SU-DHL-6 (cell line): ENCODE measurements around the gene ITGAL.
A peak's percentile ranks its signal among the peaks of the same experiment; 100 is the strongest.

Experiments
- H2AFZ ChIP-seq: fragments of 200-600 bp; sonication (generic); 2 replicates; pipeline ENCODE4 v1.6.1; 2014; ENCODE audit warnings: low read depth, mild to moderate bottlenecking, moderate library complexity, mixed read lengths, antibody characterized with exemption, low read length; ENCODE audit not compliant: severe bottlenecking
- H3F3A ChIP-seq: fragments of 200-600 bp; shearing (Covaris generic); 2 replicates; pipeline ENCODE4 v1.6.0; 2016; ENCODE audit warnings: antibody characterized with exemption, mild to moderate bottlenecking; ENCODE audit not compliant: insufficient read depth
- H3K27ac ChIP-seq: fragments of 200-600 bp; sonication (generic); 2 replicates; pipeline ENCODE4 v1.5.1; 2016; ENCODE audit warnings: low read depth, mild to moderate bottlenecking, low read length, moderate library complexity, mixed read lengths
- H3K27me3 ChIP-seq: fragments of 200-600 bp; sonication (generic), shearing (Covaris generic); 2 replicates; pipeline ENCODE4 v1.6.0; 2014; ENCODE audit warnings: mild to moderate bottlenecking, low read length
- H3K36me3 ChIP-seq: fragments of 200-600 bp; sonication (generic); 2 replicates; pipeline ENCODE4 v1.6.1; 2014; ENCODE audit warnings: mild to moderate bottlenecking, low read length, mixed read lengths
- H3K4me2 ChIP-seq: fragments of 300-600, 200-600 bp; shearing (Covaris generic), sonication (generic); 2 replicates; pipeline ENCODE4 v1.6.0; 2014; ENCODE audit warnings: low read length, low read depth, mild to moderate bottlenecking; ENCODE audit not compliant: poor library complexity, severe bottlenecking
- H3K4me3 ChIP-seq: fragments of 200-600 bp; sonication (generic); 2 replicates; pipeline ENCODE4 v1.5.1; 2014; ENCODE audit warnings: antibody characterized with exemption, low read length, mild to moderate bottlenecking, mixed read lengths; ENCODE audit not compliant: insufficient read depth, poor library complexity, severe bottlenecking
- H3K79me2 ChIP-seq: fragments of 200-600 bp; sonication (generic); 2 replicates; pipeline ENCODE4 v1.6.1; 2014; ENCODE audit warnings: mild to moderate bottlenecking, low read length, moderate library complexity; ENCODE audit not compliant: insufficient read depth
- H3K9ac ChIP-seq: fragments of 200-600 bp; sonication (generic); 2 replicates; pipeline ENCODE4 v1.7.0; 2014; ENCODE audit warnings: mild to moderate bottlenecking, low read length
- H3K9me2 ChIP-seq: fragments of 200-600 bp; sonication (generic); replicated peaks from 2 replicates; pipeline ENCODE4 v1.6.1; 2014; ENCODE audit warnings: low read length; ENCODE audit not compliant: insufficient read depth
- H3K9me3 ChIP-seq: fragments of 200-600 bp; sonication (generic); 2 replicates; pipeline ENCODE4 v1.6.1; 2014; ENCODE audit warnings: low read length, mixed read lengths; ENCODE audit not compliant: insufficient read depth
- H4K20me1 ChIP-seq: fragments of 200-600 bp; sonication (generic); 2 replicates; pipeline ENCODE4 v1.6.1; 2014; ENCODE audit warnings: low read depth, mild to moderate bottlenecking, antibody characterized with exemption, low read length, moderate library complexity, mixed read lengths
- CTCF ChIP-seq: fragments of 200-600 bp; sonication (generic); IDR thresholded peaks from one replicate; pipeline ENCODE4 v1.5.1; 2017; ENCODE audit warnings: antibody characterized with exemption, mild to moderate bottlenecking, low read length, moderate library complexity; ENCODE audit not compliant: insufficient read depth, poor library complexity, severe bottlenecking
- EZH2phosphoT487 ChIP-seq: fragments of 200-600 bp; sonication (generic), shearing (Covaris generic); conservative IDR thresholded peaks from 2 replicates; pipeline ENCODE4 v1.6.1; 2018; ENCODE audit warnings: mild to moderate bottlenecking, antibody characterized with exemption, low read length, moderate library complexity, mixed read lengths

Gene ITGAL

DNA sequence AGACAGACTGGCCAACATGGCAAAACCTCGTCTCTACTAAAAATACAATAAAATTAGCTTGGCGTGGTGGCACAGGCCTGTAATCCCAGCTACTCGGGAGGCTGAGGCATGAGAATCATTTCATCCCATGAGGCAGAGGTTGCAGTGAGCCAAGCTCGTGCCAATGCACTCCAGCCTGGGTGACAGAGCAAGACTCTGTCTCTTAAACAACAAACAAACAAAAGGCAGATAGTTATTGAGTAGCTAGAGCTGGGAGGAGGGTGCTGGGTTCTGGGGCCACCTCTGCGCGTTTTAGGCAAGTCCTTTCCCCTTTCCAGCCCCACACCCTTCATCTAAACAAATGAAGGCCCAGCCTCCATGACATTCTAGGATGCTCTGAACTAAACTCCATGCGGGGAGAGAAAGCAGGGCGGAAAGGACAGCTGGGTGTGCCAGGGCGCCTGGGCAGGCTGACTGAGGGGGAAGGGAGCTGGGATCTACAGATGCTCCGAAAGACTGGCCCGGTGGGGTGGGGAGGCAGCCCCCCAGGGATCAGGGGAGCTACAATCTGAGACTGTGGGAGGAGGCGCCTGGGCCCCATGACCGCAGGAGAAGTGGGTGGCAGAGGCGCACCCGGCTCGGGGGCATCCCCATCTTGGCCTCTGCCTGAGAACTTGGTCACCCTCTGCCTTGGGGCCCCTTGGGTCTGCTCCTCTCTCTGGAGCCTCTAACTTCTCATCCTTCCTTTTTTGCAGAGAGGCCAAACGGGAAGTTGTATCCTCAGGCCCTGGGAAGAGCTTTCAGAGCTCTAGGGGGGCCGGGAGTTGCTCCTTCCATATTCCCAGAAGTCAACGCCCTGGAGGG is 910 bp downstream of the ITGAL start:
- Histone ChIP-seq H3K9me2 (no peaks in the 10 kb centered on the region), H3F3A (peaks cover 33% of the 10 kb centered on the region), H4K20me1 (no peaks in the 10 kb centered on the region), H3K9me3 (no peaks in the 10 kb centered on the region), H2AFZ (no peak overlapping the region), H3K27me3 (no peaks in the 10 kb centered on the region), H3K27ac (peak overlapping the region; percentile 98), H3K9ac (peak overlapping the region; percentile 95), H3K4me2 (peak overlapping the region; percentile 89), H3K79me2 (peaks cover 35% of the 10 kb centered on the region), H3K36me3 (peaks cover 22% of the 10 kb centered on the region), H3K4me3 (peak overlapping the region; percentile 89)
- no peak for TF ChIP-seq CTCF
- no peak for TF ChIP-seq EZH2phosphoT487

DNA sequence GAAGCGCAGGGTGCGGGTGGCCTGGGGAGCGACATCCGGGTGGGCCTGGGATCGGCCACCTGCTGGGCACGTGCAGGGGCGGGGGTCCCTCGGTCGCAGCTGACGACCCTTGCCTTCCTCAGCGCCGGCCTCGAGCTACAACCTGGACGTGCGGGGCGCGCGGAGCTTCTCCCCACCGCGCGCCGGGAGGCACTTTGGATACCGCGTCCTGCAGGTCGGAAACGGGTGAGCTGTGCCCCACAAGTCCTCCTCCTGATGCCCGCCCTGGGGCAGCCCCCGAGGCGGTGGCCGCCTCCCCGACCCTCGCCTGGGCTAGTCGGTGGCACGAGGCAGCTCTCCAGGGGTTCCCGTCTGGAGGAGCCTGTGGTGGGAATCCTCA is 1.5 kb downstream of the ITGAL start:
- Histone ChIP-seq H3K9ac (peak overlapping the region; percentile 95), H2AFZ (no peak overlapping the region), H3K4me2 (peak overlapping the region; percentile 89), H4K20me1 (no peaks in the 10 kb centered on the region), H3F3A (peaks cover 33% of the 10 kb centered on the region), H3K4me3 (peak overlapping the region; percentile 89), H3K36me3 (peaks cover 24% of the 10 kb centered on the region), H3K9me2 (no peaks in the 10 kb centered on the region), H3K9me3 (no peaks in the 10 kb centered on the region), H3K27ac (peak overlapping the region; percentile 98), H3K79me2 (peaks cover 41% of the 10 kb centered on the region), H3K27me3 (no peaks in the 10 kb centered on the region)
- TF ChIP-seq EZH2phosphoT487 (no peak), CTCF (no peak)

GRCh38 chr16:30474684-30475083 is 2.1 kb downstream of the ITGAL start:
- H2AFZ ChIP-seq: no peak overlapping the region
- peaks cover 27% of the 10 kb centered on the region for H3F3A ChIP-seq
- TF ChIP-seq EZH2phosphoT487 (no peak), CTCF (no peak)

More at GRCh38 chr16:30474684-30475083, 2.1 kb downstream of the ITGAL start:
- peak overlapping the region; percentile 95 for H3K9ac ChIP-seq
- H3K4me3 ChIP-seq: peak overlapping the region; percentile 89
- H3K27me3 ChIP-seq: no peaks in the 10 kb centered on the region
- H4K20me1 ChIP-seq: no peaks in the 10 kb centered on the region
- H3K79me2 ChIP-seq: peaks cover 44% of the 10 kb centered on the region
- H3K36me3 ChIP-seq: peaks cover 26% of the 10 kb centered on the region
- peak overlapping the region; percentile 98 for H3K27ac ChIP-seq
- H3K9me3 ChIP-seq: no peaks in the 10 kb centered on the region
- H3K4me2 ChIP-seq: peak overlapping the region; percentile 89
- H3K9me2 ChIP-seq: no peaks in the 10 kb centered on the region
